ENCODE data around the gene FMOD. TPM values are rescaled to one million over a fixed set of nuclear protein-coding genes. Genes with fewer than 3 reads are reported as not detected.

The FMOD gene
- total RNA-seq, 1 experiment from 2014 or later: not detected

DNA sequence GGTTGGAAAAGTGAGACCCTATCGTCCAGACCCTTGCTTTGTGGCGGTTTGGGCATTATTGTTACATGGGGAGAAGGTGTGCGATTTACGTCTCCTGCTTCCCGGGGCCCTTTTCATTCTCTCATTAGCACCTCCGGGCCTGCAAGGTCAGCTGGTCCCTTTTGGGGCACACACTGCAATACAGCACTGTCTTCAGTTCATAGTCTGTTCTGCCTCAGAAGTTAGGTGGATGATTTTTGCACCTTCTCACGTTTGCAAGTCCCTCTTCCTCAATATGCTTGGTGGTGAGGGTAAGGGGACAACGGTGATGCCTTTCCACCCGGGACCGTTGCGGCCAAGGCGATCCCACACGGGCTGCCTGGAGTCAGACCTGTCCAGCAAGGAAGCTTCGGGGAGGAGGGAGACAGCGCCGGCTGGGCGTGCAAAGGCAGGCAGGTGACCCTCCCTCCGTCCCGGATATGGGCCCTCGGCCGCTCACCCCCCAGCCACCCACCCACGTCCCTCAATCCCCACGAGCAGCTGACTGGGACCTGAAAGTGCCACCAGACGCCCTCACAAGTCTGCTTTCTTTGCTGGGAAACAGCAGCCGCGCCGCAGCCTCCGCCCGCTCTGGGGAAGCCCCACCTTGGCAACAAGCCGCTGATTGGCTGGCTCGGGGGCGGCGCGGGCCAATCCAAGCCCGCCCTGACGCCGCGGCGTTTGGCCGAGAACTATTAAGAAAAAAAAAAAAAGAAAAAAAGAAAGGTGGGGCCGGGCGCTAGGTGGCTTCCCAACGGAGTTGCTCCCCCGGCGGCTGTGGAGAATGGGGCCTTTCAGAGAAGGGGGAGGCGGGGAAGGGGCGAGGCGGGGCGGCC, 23.9 kb downstream of the FMOD start:
- DNase-seq (peak; percentile 94), ATAC-seq (peak; percentile 94)
- TF ChIP-seq EZH2phosphoT487 (IDR thresholded peaks at IDR 0.05; ENCODE audit: borderline replicate concordance, low read length): no peak
- TF ChIP-seq EZH2 (IDR thresholded peaks at IDR 0.05; ENCODE audit: low read length, unreplicated experiment): no peak
- TF ChIP-seq, protein P1, sequence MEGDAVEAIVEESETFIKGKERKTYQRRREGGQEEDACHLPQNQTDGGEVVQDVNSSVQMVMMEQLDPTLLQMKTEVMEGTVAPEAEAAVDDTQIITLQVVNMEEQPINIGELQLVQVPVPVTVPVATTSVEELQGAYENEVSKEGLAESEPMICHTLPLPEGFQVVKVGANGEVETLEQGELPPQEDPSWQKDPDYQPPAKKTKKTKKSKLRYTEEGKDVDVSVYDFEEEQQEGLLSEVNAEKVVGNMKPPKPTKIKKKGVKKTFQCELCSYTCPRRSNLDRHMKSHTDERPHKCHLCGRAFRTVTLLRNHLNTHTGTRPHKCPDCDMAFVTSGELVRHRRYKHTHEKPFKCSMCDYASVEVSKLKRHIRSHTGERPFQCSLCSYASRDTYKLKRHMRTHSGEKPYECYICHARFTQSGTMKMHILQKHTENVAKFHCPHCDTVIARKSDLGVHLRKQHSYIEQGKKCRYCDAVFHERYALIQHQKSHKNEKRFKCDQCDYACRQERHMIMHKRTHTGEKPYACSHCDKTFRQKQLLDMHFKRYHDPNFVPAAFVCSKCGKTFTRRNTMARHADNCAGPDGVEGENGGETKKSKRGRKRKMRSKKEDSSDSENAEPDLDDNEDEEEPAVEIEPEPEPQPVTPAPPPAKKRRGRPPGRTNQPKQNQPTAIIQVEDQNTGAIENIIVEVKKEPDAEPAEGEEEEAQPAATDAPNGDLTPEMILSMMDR (conservative IDR thresholded peaks at IDR 0.05; ENCODE audit: low read depth, low read length): no peak
- no peaks in the 10 kb centered on the region for H3F3A ChIP-seq (ENCODE audit: low read length, unreplicated experiment)
- H3K27ac ChIP-seq (ENCODE audit: low read length): peak overlapping the region; percentile 43
- no TSS peak for BruUV-seq (replicated peaks)
- H3K9me3 ChIP-seq (ENCODE audit: low read length): no peaks in the 10 kb centered on the region
- H3K9ac ChIP-seq (ENCODE audit: low read length): peak overlapping the region; percentile 54
- H2AFZ ChIP-seq (ENCODE audit: low read length): peak overlapping the region; percentile 82
- peak overlapping the region; percentile 84 for H3K4me2 ChIP-seq (ENCODE audit: low read length)
- ChIA-PET POLR2A (ENCODE audit: unreplicated experiment) (interaction anchor here (0.6 kb wide), 3 partner anchors 15 to 99 kb away, joined by 3 to 5 read pairs (median 3); no protein-coding TSS in a partner anchor), CTCF (interaction anchor here (1.0 to 2.4 kb wide), 5 partner anchors 21 to 209 kb away, joined by 3 to 23 read pairs (median 4); no protein-coding TSS in a partner anchor)
- no peaks in the 10 kb centered on the region for H3K36me3 ChIP-seq (ENCODE audit: low read depth, low read length)
- H3K4me3 ChIP-seq (ENCODE audit: low read length): peak overlapping the region; percentile 68
- intact Hi-C loops (cut with micrococcal nuclease): loop anchor here (1.0 kb wide), 1 partner anchor 54 kb away; no protein-coding TSS in a partner anchor
- no peaks in the 10 kb centered on the region for H3K9me2 ChIP-seq (replicated peaks; ENCODE audit: low read length)
- no peaks in the 10 kb centered on the region for H3K79me2 ChIP-seq (ENCODE audit: low read length)
- peaks cover 21% of the 10 kb centered on the region; the same call in 1 of the 2 replicates for H3K4me1 ChIP-seq (ENCODE audit: insufficient read depth, low read length)
- H3K27me3 ChIP-seq (ENCODE audit: low read length): peaks cover 19% of the 10 kb centered on the region; the same call in 1 of the 2 replicates
- H4K20me1 ChIP-seq (ENCODE audit: low read length): no peaks in the 10 kb centered on the region

DNA sequence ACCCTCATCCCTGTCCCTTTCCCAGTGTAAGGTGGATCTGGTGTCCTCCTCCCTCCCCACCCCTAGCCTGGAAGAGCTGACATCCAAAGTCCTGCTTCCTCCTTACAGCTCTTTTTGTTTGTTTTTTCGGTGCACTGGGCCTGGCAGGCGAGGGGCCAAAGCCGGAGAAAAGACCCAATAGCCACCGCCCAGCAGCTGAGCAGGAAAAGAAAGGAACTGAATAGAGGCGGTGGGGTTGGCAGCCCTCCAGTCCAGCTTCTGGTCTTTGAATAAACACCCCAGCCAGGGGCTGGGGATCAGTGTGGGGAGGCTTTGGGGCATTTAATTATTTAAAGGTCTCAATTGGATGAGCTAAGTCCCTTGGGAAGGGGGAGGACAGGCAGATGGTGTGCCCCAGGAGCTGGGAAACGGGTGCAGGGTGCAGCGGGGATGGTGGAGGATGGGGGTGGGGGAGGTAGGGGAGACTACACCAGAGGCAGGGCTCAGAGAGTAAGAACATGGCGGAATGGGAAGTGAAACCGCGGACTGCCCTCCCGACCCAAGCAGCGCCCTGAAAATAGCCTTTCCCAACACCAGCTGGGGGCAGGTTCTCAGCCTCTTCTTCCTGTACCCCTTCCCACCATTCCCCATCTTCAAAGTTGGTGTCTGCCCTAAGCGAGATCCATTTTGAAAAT, 25.4 kb downstream of the FMOD start:
- TF ChIP-seq, protein P1 (conservative IDR thresholded peaks at IDR 0.05; ENCODE audit: low read depth, low read length): no peak
- TF ChIP-seq EZH2 (IDR thresholded peaks at IDR 0.05; ENCODE audit: low read length, unreplicated experiment) (no peak), EZH2phosphoT487 (IDR thresholded peaks at IDR 0.05; ENCODE audit: borderline replicate concordance, low read length) (no peak)
- Histone ChIP-seq H3K79me2 (ENCODE audit: low read length) (no peaks in the 10 kb centered on the region), H3K9me2 (replicated peaks; ENCODE audit: low read length) (no peaks in the 10 kb centered on the region), H3K9me3 (ENCODE audit: low read length) (no peaks in the 10 kb centered on the region), H3K4me1 (ENCODE audit: insufficient read depth, low read length) (peaks cover 14% of the 10 kb centered on the region; the same call in 1 of the 2 replicates), H3K27me3 (ENCODE audit: low read length) (peaks cover 22% of the 10 kb centered on the region; the same call in 1 of the 2 replicates), H3K36me3 (ENCODE audit: low read depth, low read length) (no peaks in the 10 kb centered on the region), H3K9ac (ENCODE audit: low read length) (no peak overlapping the region), H3K4me3 (ENCODE audit: low read length) (no peak overlapping the region), H2AFZ (ENCODE audit: low read length) (no peak overlapping the region), H3F3A (ENCODE audit: low read length, unreplicated experiment) (no peaks in the 10 kb centered on the region), H3K4me2 (ENCODE audit: low read length) (no peak overlapping the region), H4K20me1 (ENCODE audit: low read length) (no peaks in the 10 kb centered on the region), H3K27ac (ENCODE audit: low read length) (no peak overlapping the region)
- no peak for ATAC-seq
- POLR2A ChIA-PET (ENCODE audit: unreplicated experiment): interaction anchor here (0.6 kb wide), 1 partner anchor 11 kb away, joined by 3 read pairs; no protein-coding TSS in a partner anchor
- DNase-seq: no peak
- CTCF ChIA-PET: interaction anchor here (0.6 kb wide), 1 partner anchor 512 kb away, joined by 5 read pairs; no protein-coding TSS in a partner anchor
- no TSS peak for BruUV-seq (replicated peaks)
- intact Hi-C loops (cut with micrococcal nuclease): no loop called here
